NT2/D1 (cell line): ENCODE results near the gene FKBP3.

Experiments used
- YY1 ChIP-seq: IDR thresholded peaks from 2 replicates; pipeline ENCODE4 v1.6.1; 2011; ENCODE audit not compliant: insufficient read length, insufficient read depth
- ZNF274 ChIP-seq: IDR thresholded peaks from 2 replicates; pipeline ENCODE4 v1.6.1; 2011; ENCODE audit warnings: mild to moderate bottlenecking, low read depth, low read length

- TF ChIP-seq YY1 = no peak
- no peak for TF ChIP-seq ZNF274
Measured at GRCh38 chr14:45065956-45066355, 68.3 kb downstream of the FKBP3 start.
